ENCODE data around the gene MMP15.

- no peak for TF ChIP-seq CTCF (conservative IDR thresholded peaks at IDR 0.05; ENCODE audit: low read depth, low read length)
- no peak for TF ChIP-seq EZH2 (IDR thresholded peaks at IDR 0.05; ENCODE audit: borderline replicate concordance, low read depth, low read length, poor library complexity, severe bottlenecking)
Observed at GRCh38 chr16:58063377-58064076, 38.0 kb downstream of the MMP15 start.
